ENCODE measurements around the gene KCNJ11.

GRCh38 chr11:17418444-17419081 lies 30.1 kb upstream of the KCNJ11 start:
- TF ChIP-seq, protein P1, sequence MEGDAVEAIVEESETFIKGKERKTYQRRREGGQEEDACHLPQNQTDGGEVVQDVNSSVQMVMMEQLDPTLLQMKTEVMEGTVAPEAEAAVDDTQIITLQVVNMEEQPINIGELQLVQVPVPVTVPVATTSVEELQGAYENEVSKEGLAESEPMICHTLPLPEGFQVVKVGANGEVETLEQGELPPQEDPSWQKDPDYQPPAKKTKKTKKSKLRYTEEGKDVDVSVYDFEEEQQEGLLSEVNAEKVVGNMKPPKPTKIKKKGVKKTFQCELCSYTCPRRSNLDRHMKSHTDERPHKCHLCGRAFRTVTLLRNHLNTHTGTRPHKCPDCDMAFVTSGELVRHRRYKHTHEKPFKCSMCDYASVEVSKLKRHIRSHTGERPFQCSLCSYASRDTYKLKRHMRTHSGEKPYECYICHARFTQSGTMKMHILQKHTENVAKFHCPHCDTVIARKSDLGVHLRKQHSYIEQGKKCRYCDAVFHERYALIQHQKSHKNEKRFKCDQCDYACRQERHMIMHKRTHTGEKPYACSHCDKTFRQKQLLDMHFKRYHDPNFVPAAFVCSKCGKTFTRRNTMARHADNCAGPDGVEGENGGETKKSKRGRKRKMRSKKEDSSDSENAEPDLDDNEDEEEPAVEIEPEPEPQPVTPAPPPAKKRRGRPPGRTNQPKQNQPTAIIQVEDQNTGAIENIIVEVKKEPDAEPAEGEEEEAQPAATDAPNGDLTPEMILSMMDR (IDR thresholded peaks at IDR 0.05): no peak
- no peak for TF ChIP-seq POLR2A (IDR thresholded peaks at IDR 0.05)

All from testis (tissue), 2 donors.